Activated CD4-positive, alpha-beta T cell treated with anti-CD3 and anti-CD28 coated beads, Interleukin-2, amount 10 ng/mL, durations not matched to agents 24 days and 14 days (primary cell): ENCODE measurements around the gene BCAP29. TPM values are rescaled to one million over a fixed set of nuclear protein-coding genes. Genes with fewer than 3 reads are reported as not detected.
A peak's percentile ranks its signal among the peaks of the same experiment; 100 is the strongest.

ENCODE experiments used
- DNase-seq: peaks from one replicate; pipeline ENCODE4 v3.0.0; 2022
- H3K27ac Mint-ChIP-seq: one replicate; pipeline ENCODE4 v1.8.0; 2022; ENCODE audit warnings: mild to moderate bottlenecking, mixed read lengths
- H3K27me3 Mint-ChIP-seq: one replicate; pipeline ENCODE4 v1.8.0; 2022; ENCODE audit warnings: mixed read lengths
- H3K36me3 Mint-ChIP-seq: one replicate; pipeline ENCODE4 v1.8.0; 2022; ENCODE audit warnings: low read depth, mild to moderate bottlenecking, mixed read lengths
- H3K4me1 Mint-ChIP-seq: one replicate; pipeline ENCODE4 v1.8.0; 2021; ENCODE audit warnings: mixed read lengths
- H3K4me3 Mint-ChIP-seq: one replicate; pipeline ENCODE4 v1.8.0; 2022; ENCODE audit warnings: mild to moderate bottlenecking, moderate library complexity, mixed read lengths
- H3K9me3 Mint-ChIP-seq: one replicate; pipeline ENCODE4 v1.8.0; 2021; ENCODE audit warnings: mixed read lengths
- intact Hi-C: fragments of 100-400 bp; cut with micrococcal nuclease; formaldehyde crosslinking; loops from one replicate; pipeline ENCODE4 v1.15.1; 2023
- total RNA-seq: library from RNA; stranded (reverse); gene quantifications from 2 replicates; pipeline ENCODE4 v1.2.3, GENCODE V29; 2022

BCAP29 gene
- total RNA-seq, 1 donor from 2014 or later = 43.6 TPM

DNA sequence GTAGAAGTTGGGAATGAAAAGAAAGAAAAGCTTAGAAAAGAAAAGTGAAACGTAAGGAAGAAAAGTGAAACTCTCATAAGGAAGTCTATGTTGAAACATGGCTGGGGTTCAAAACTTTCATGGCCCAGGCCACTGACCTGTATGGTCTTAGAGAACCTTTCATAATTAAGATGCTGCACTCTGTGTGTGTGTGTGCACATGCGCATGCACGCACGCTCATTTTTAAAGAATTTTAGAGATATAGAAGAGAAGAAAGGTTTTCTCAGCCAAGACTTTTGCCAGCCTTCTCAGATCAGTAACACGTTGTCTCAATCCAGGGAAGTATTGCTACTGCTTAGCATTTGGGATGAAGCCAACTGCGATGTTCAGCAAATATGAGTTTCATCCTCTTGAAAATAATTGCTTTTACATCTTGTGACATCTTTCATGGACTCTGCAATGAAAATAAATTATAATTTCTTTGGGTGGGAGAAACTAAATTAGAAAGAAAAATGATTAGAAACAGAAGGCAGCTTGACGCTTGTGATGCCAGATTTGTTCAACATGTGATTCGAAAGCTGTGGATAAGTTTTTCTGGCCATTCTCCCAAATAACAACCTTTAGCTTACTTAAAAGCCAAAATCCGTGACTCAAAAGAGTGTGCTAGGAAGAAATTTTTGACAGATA, 64.4 kb downstream of the BCAP29 start:
- peaks cover 19% of the 10 kb centered on the region for H3K9me3 Mint-ChIP-seq
- H3K4me1 Mint-ChIP-seq = peaks cover 20% of the 10 kb centered on the region
- H3K27me3 Mint-ChIP-seq = peaks cover 3% of the 10 kb centered on the region
- H3K27ac Mint-ChIP-seq = no peak overlapping the region
- no peak for DNase-seq
- H3K4me3 Mint-ChIP-seq = peak overlapping the region; percentile 1
- H3K36me3 Mint-ChIP-seq = peaks cover 4% of the 10 kb centered on the region
- intact Hi-C loops = no loop called here

GRCh38 chr7:107652642-107653041, 72.6 kb downstream of the BCAP29 start:
- no peak overlapping the region for H3K4me3 Mint-ChIP-seq
- peaks cover 6% of the 10 kb centered on the region for H3K36me3 Mint-ChIP-seq
- DNase-seq = no peak
- H3K9me3 Mint-ChIP-seq = peaks cover 4% of the 10 kb centered on the region
- intact Hi-C loops = no loop called here
- no peak overlapping the region for H3K27ac Mint-ChIP-seq
- peaks cover 22% of the 10 kb centered on the region for H3K4me1 Mint-ChIP-seq
- H3K27me3 Mint-ChIP-seq = peaks cover 5% of the 10 kb centered on the region

DNA sequence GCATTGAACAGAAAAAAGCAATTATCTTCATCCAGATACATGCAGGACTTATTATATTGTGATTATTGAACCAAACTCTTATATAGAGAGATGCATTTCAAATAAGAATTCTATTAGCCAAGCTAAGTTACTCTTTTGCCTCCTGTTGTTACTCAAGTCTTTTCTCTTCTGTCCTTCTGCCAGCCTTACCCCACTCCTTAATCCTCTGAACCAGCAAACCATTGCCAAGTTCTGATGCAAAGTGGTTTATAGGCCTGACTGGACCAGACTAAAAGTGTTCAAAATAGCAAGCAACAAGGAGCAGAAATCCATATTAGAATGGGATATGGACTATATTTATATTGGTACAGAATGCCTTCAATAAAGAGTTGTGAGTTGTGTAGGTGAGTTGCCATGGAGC, 78.4 kb downstream of the BCAP29 start:
- H3K27me3 Mint-ChIP-seq = no peaks in the 10 kb centered on the region
- peaks cover 6% of the 10 kb centered on the region for H3K36me3 Mint-ChIP-seq
- H3K4me3 Mint-ChIP-seq = no peak overlapping the region
- no peak for DNase-seq
- peak overlapping the region; percentile 88 for H3K27ac Mint-ChIP-seq
- intact Hi-C loops = loop anchor here (5.0 kb wide), 2 partner anchors 36 to 234 kb away; partner anchors contain the start of gene DLD
- H3K9me3 Mint-ChIP-seq = no peaks in the 10 kb centered on the region
- H3K4me1 Mint-ChIP-seq = peaks cover 60% of the 10 kb centered on the region

GRCh38 chr7:107659666-107660065, 79.6 kb downstream of the BCAP29 start:
- intact Hi-C loops = loop anchor here (1.0 to 10.0 kb wide), 10 partner anchors 21 to 491 kb away; partner anchors contain the start of genes CBLL1 and DLD
- Mint-ChIP-seq H3K27ac (peak overlapping the region; percentile 88), H3K4me1 (peaks cover 53% of the 10 kb centered on the region), H3K9me3 (no peaks in the 10 kb centered on the region), H3K27me3 (no peaks in the 10 kb centered on the region), H3K4me3 (peak overlapping the region; percentile 97), H3K36me3 (peaks cover 6% of the 10 kb centered on the region)
- peak; percentile 90 for DNase-seq

- DNase-seq = peak; percentile 82
- no peaks in the 10 kb centered on the region for H3K27me3 Mint-ChIP-seq
- H3K36me3 Mint-ChIP-seq = peaks cover 2% of the 10 kb centered on the region
- H3K4me1 Mint-ChIP-seq = peaks cover 47% of the 10 kb centered on the region
- no peaks in the 10 kb centered on the region for H3K9me3 Mint-ChIP-seq
- peak within 1 kb of the TSS; percentile 97 for H3K4me3 Mint-ChIP-seq
- peak within 1 kb of the TSS; percentile 90 for H3K27ac Mint-ChIP-seq
- intact Hi-C loops = loop anchor here (1.0 to 10.0 kb wide), 5 partner anchors 80 to 217 kb away; partner anchors contain the start of genes BCAP29 and CBLL1
Measured at GRCh38 chr7:107660381-107661080, 80.5 kb downstream of the BCAP29 start, which contains the start of gene SLC26A4. SLC26A4 (plus strand) TSS chr7:107660828; CDS start chr7:107661642, 814 bp downstream.

DNA sequence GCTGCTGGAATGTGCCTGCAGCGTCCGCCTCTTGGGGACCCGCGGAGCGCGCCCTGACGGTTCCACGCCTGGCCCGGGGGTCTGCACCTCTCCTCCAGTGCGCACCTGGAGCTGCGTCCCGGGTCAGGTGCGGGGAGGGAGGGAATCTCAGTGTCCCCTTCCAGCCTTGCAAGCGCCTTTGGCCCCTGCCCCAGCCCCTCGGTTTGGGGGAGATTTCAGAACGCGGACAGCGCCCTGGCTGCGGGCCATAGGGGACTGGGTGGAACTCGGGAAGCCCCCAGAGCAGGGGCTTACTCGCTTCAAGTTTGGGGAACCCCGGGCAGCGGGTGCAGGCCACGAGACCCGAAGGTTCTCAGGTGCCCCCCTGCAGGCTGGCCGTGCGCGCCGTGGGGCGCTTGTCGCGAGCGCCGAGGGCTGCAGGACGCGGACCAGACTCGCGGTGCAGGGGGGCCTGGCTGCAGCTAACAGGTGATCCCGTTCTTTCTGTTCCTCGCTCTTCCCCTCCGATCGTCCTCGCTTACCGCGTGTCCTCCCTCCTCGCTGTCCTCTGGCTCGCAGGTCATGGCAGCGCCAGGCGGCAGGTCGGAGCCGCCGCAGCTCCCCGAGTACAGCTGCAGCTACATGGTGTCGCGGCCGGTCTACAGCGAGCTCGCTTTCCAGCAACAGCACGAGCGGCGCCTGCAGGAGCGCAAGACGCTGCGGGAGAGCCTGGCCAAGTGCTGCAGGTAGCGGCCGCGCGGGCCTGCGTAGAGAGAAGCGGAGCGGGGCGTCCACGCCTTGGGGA, 81.2 kb downstream of the BCAP29 start:
- H3K4me3 Mint-ChIP-seq = peak overlapping the region; percentile 97
- DNase-seq = peak; percentile 90
- no peaks in the 10 kb centered on the region for H3K27me3 Mint-ChIP-seq
- H3K36me3 Mint-ChIP-seq = peaks cover under 1% of the 10 kb centered on the region
- H3K9me3 Mint-ChIP-seq = no peaks in the 10 kb centered on the region
- H3K4me1 Mint-ChIP-seq = peaks cover 41% of the 10 kb centered on the region
- peak overlapping the region; percentile 90 for H3K27ac Mint-ChIP-seq
- intact Hi-C loops = loop anchor here (1.0 to 10.0 kb wide), 5 partner anchors 81 to 216 kb away; partner anchors contain the start of genes BCAP29 and CBLL1

DNA sequence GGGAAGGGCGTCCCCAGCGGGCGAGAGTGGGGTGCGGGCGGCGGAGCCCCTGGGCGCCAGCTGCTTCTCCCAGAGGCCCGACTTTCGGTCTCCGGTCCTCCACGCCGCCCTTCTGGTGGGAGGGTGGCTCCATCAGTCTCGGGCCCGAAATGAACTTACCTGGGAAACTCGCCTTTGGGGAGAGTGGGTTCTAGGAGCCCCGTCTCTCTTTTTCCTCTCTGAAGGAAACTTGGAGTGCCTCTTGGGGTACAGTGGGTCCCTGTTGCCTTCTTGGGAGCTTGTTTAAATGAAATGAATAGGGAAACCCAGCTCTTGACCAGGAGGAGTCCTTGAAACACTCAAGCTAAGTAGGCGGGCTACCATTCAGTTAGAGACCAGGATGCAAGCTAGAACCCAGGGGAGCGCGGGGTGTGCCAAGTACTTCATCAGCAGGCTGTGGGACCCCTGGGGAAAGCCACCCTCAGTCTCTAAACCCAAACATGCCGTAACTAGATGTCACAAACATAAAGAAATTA, 81.9 kb downstream of the BCAP29 start:
- no peak for DNase-seq
- Mint-ChIP-seq H3K36me3 (no peaks in the 10 kb centered on the region), H3K4me1 (peaks cover 40% of the 10 kb centered on the region), H3K27ac (peak overlapping the region; percentile 27), H3K27me3 (no peaks in the 10 kb centered on the region), H3K4me3 (peak overlapping the region; percentile 97), H3K9me3 (no peaks in the 10 kb centered on the region)
- intact Hi-C loops = loop anchor here (1.0 to 10.0 kb wide), 5 partner anchors 80 to 215 kb away; partner anchors contain the start of genes BCAP29 and CBLL1

DNA sequence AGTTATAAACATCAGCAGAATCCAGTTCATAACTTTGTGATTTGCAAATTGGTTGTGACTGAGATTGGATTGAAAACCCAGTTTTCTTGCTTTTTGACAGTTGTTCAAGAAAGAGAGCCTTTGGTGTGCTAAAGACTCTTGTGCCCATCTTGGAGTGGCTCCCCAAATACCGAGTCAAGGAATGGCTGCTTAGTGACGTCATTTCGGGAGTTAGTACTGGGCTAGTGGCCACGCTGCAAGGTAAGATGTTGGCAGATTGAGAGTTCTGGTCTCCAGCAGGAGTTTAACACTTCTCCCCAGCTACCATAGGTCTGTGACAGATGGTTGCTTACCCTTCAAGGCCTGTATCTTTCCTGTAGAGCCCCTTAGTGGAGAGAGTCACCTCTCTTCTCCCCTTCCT, 83.2 kb downstream of the BCAP29 start:
- Mint-ChIP-seq H3K27me3 (no peaks in the 10 kb centered on the region), H3K27ac (no peak overlapping the region), H3K4me3 (no peak overlapping the region), H3K36me3 (no peaks in the 10 kb centered on the region), H3K9me3 (no peaks in the 10 kb centered on the region), H3K4me1 (peaks cover 38% of the 10 kb centered on the region)
- no peak for DNase-seq
- intact Hi-C loops = loop anchor here (5.0 to 10.0 kb wide), 4 partner anchors 79 to 214 kb away; partner anchors contain the start of gene CBLL1

- no peaks in the 10 kb centered on the region for H3K27me3 Mint-ChIP-seq
- peaks cover 15% of the 10 kb centered on the region for H3K4me1 Mint-ChIP-seq
- H3K4me3 Mint-ChIP-seq = no peak overlapping the region
- intact Hi-C loops = loop anchor here (10.0 kb wide), 2 partner anchors 148 to 202 kb away; no protein-coding TSS in a partner anchor
- H3K27ac Mint-ChIP-seq = no peak overlapping the region
- peaks cover 2% of the 10 kb centered on the region for H3K36me3 Mint-ChIP-seq
- H3K9me3 Mint-ChIP-seq = no peaks in the 10 kb centered on the region
- DNase-seq = no peak
Measured at GRCh38 chr7:107666790-107667189, 86.7 kb downstream of the BCAP29 start.

GRCh38 chr7:107667341-107667740, 87.3 kb downstream of the BCAP29 start:
- Mint-ChIP-seq H3K4me3 (no peak overlapping the region), H3K27me3 (no peaks in the 10 kb centered on the region), H3K36me3 (peaks cover 2% of the 10 kb centered on the region), H3K27ac (no peak overlapping the region), H3K4me1 (peaks cover 10% of the 10 kb centered on the region), H3K9me3 (no peaks in the 10 kb centered on the region)
- intact Hi-C loops = loop anchor here (10.0 kb wide), 2 partner anchors 147 to 203 kb away; no protein-coding TSS in a partner anchor
- no peak for DNase-seq

- intact Hi-C loops = loop anchor here (10.0 kb wide), 2 partner anchors 147 to 203 kb away; no protein-coding TSS in a partner anchor
- Mint-ChIP-seq H3K9me3 (no peaks in the 10 kb centered on the region), H3K4me1 (peaks cover 10% of the 10 kb centered on the region), H3K27ac (no peak overlapping the region), H3K36me3 (peaks cover 8% of the 10 kb centered on the region), H3K4me3 (no peak overlapping the region), H3K27me3 (no peaks in the 10 kb centered on the region)
- DNase-seq = no peak
Measured at GRCh38 chr7:107668296-107668695, 88.2 kb downstream of the BCAP29 start.
